ENCODE data around the gene TSPAN9. TPM values are rescaled to one million over a fixed set of nuclear protein-coding genes. Genes with fewer than 3 reads are reported as not detected.
A peak's percentile ranks its signal among the peaks of the same experiment; 100 is the strongest.

TSPAN9 gene
- total RNA-seq, 2 donors from 2014 or later: 39.5 to 50.2 TPM

GRCh38 chr12:3200032-3200617 is 122.9 kb downstream of the TSPAN9 start:
- no peak for ATAC-seq (ENCODE audit: insufficient number of reproducible peaks, low FRiP score, low read depth)
- no peaks in the 10 kb centered on the region for H3K27me3 ChIP-seq (replicated peaks; ENCODE audit: insufficient read depth)
- no peak for TF ChIP-seq CTCF (IDR thresholded peaks at IDR 0.05)
- no peak for DNase-seq (ENCODE audit: low spot score)
- peaks cover 13 to 45% of the 10 kb centered on the region in 2 donors for H3K4me1 ChIP-seq (ENCODE audit: control insufficient read depth in 1 of 2, low read depth in 2 of 2)
- H3K4me3 ChIP-seq: peak overlapping the region; percentile 73
- H3K36me3 ChIP-seq: no peaks in the 10 kb centered on the region
- H3K9me3 ChIP-seq: no peaks in the 10 kb centered on the region
- no peak overlapping the region for H3K27ac ChIP-seq

GRCh38 chr12:3200814-3201233 is 123.6 kb downstream of the TSPAN9 start:
- H3K9me3 ChIP-seq: no peaks in the 10 kb centered on the region
- H3K36me3 ChIP-seq: no peaks in the 10 kb centered on the region
- H3K4me3 ChIP-seq: peak overlapping the region; percentile 73
- no peaks in the 10 kb centered on the region for H3K27me3 ChIP-seq (replicated peaks; ENCODE audit: insufficient read depth)
- H3K27ac ChIP-seq: no peak overlapping the region
- H3K4me1 ChIP-seq (ENCODE audit: control insufficient read depth in 1 of 2, low read depth in 2 of 2): peaks cover 20 to 52% of the 10 kb centered on the region in 2 donors
- no peak for ATAC-seq (ENCODE audit: insufficient number of reproducible peaks, low FRiP score, low read depth)
- TF ChIP-seq CTCF (IDR thresholded peaks at IDR 0.05): no peak
- no peak for DNase-seq (ENCODE audit: low spot score)

- ATAC-seq (ENCODE audit: insufficient number of reproducible peaks, low FRiP score, low read depth): no peak
- no peak for TF ChIP-seq CTCF (IDR thresholded peaks at IDR 0.05)
- peak overlapping the region; percentile 73 for H3K4me3 ChIP-seq
- no peak overlapping the region for H3K27ac ChIP-seq
- H3K27me3 ChIP-seq (replicated peaks; ENCODE audit: insufficient read depth): no peaks in the 10 kb centered on the region
- DNase-seq (ENCODE audit: low spot score): no peak
- H3K9me3 ChIP-seq: no peaks in the 10 kb centered on the region
- H3K36me3 ChIP-seq: no peaks in the 10 kb centered on the region
- H3K4me1 ChIP-seq (ENCODE audit: control insufficient read depth in 1 of 2, low read depth in 2 of 2): peaks cover 23 to 59% of the 10 kb centered on the region in 2 donors
Measured at GRCh38 chr12:3201339-3202051, 124.3 kb downstream of the TSPAN9 start.

GRCh38 chr12:3202096-3202495 is 124.9 kb downstream of the TSPAN9 start:
- TF ChIP-seq CTCF (IDR thresholded peaks at IDR 0.05): no peak
- no peak overlapping the region for H3K4me3 ChIP-seq
- peaks cover 23 to 61% of the 10 kb centered on the region in 2 donors for H3K4me1 ChIP-seq (ENCODE audit: control insufficient read depth in 1 of 2, low read depth in 2 of 2)
- no peak for DNase-seq (ENCODE audit: low spot score)
- H3K27ac ChIP-seq: no peak overlapping the region
- H3K27me3 ChIP-seq (replicated peaks; ENCODE audit: insufficient read depth): no peaks in the 10 kb centered on the region
- no peaks in the 10 kb centered on the region for H3K36me3 ChIP-seq
- ATAC-seq (ENCODE audit: insufficient number of reproducible peaks, low FRiP score, low read depth): no peak
- no peaks in the 10 kb centered on the region for H3K9me3 ChIP-seq

GRCh38 chr12:3202734-3203446 is 125.7 kb downstream of the TSPAN9 start:
- TF ChIP-seq CTCF (IDR thresholded peaks at IDR 0.05): peak; percentile 98
- ATAC-seq (ENCODE audit: insufficient number of reproducible peaks, low FRiP score, low read depth): no peak
- no peaks in the 10 kb centered on the region for H3K36me3 ChIP-seq
- H3K4me3 ChIP-seq: no peak overlapping the region
- H3K4me1 ChIP-seq (ENCODE audit: control insufficient read depth in 1 of 2, low read depth in 2 of 2): peaks cover 23 to 61% of the 10 kb centered on the region in 2 donors
- no peak for DNase-seq (ENCODE audit: low spot score)
- no peak overlapping the region for H3K27ac ChIP-seq
- no peaks in the 10 kb centered on the region for H3K9me3 ChIP-seq
- H3K27me3 ChIP-seq (replicated peaks; ENCODE audit: insufficient read depth): no peaks in the 10 kb centered on the region

Data from thoracic aorta (tissue), 2 donors.